ENCODE results near the gene GPN1. TPM values are rescaled to one million over a fixed set of nuclear protein-coding genes. Genes with fewer than 3 reads are reported as not detected.

Gene GPN1
- total and polyA plus RNA-seq, 2 experiments from 2014 or later: 23.7 to 40.3 TPM

GRCh38 chr2:27653397-27653796 lies 24.5 kb downstream of the GPN1 start (continued):
- TF ChIP-seq ZNF462 (CRISPR knock-in tag; IDR thresholded peaks at IDR 0.05) (no peak), EZH2phosphoT487 (IDR thresholded peaks at IDR 0.05; ENCODE audit: unreplicated experiment) (no peak), STAT1 (IDR thresholded peaks at IDR 0.05; ENCODE audit: unreplicated experiment) (no peak)

GRCh38 chr2:27655155-27655951 lies 26.5 kb downstream of the GPN1 start:
- Histone ChIP-seq H3K27me3 (ENCODE audit: insufficient read depth) (no peaks in the 10 kb centered on the region), H3K27ac (ENCODE audit: low read depth) (no peak overlapping the region; the same call in 1 of the 2 replicates), H4K20me1 (replicated peaks; ENCODE audit: insufficient read depth) (peaks cover 3% of the 10 kb centered on the region; the same call in 1 of the 2 replicates), H3F3A (replicated peaks; ENCODE audit: low read depth) (no peaks in the 10 kb centered on the region), H3K79me2 (replicated peaks; ENCODE audit: insufficient read depth) (no peaks in the 10 kb centered on the region), H3K4me3 (no peak overlapping the region), H3K9me2 (ENCODE audit: insufficient read depth) (no peaks in the 10 kb centered on the region), H3K36me3 (ENCODE audit: insufficient read depth) (peaks cover 20% of the 10 kb centered on the region), H2AFZ (no peak overlapping the region), H3K4me1 (ENCODE audit: insufficient read depth) (no peaks in the 10 kb centered on the region), H3K4me2 (no peak overlapping the region)
- Mint-ChIP-seq H3K27ac (no peak overlapping the region; the same call in 1 of the 2 replicates), H3K9me3 (no peaks in the 10 kb centered on the region), H3K4me3 (no peak overlapping the region), H3K36me3 (ENCODE audit: low read depth) (peaks cover 53% of the 10 kb centered on the region), H3K27me3 (ENCODE audit: insufficient read depth, low read depth, poor library complexity) (peaks cover 2% of the 10 kb centered on the region), H3K4me1 (no peaks in the 10 kb centered on the region)
- DNase-seq (ENCODE audit: low spot score) (peak; percentile 11), ATAC-seq (peak; percentile 34)
- TF ChIP-seq ZNF114 (CRISPR knock-in tag; IDR thresholded peaks at IDR 0.05) (no peak), ETS1 (IDR thresholded peaks at IDR 0.05) (no peak), CREB1 (CRISPR knock-in tag; IDR thresholded peaks at IDR 0.05; ENCODE audit: low read depth) (no peak), JUNB (IDR thresholded peaks at IDR 0.05; ENCODE audit: unreplicated experiment) (no peak), CTCF (conservative IDR thresholded peaks at IDR 0.05; ENCODE audit: low read depth in 2 of 2) (no peak)

All from GM23338 (cell line).